NCI-H748 (cell line): ENCODE results near the gene DPEP1.
"Not testable (repeated sequence)": the region's sequence is repeated elsewhere in the genome, so short reads cannot be mapped to it uniquely, and the experiment has no call there.

Experiments used
- DNase-seq: peaks from one replicate; lab custom pipeline; 2025; ENCODE audit not compliant: unreplicated experiment; lab: John Stamatoyannopoulos, UW

Gene DPEP1

DNA sequence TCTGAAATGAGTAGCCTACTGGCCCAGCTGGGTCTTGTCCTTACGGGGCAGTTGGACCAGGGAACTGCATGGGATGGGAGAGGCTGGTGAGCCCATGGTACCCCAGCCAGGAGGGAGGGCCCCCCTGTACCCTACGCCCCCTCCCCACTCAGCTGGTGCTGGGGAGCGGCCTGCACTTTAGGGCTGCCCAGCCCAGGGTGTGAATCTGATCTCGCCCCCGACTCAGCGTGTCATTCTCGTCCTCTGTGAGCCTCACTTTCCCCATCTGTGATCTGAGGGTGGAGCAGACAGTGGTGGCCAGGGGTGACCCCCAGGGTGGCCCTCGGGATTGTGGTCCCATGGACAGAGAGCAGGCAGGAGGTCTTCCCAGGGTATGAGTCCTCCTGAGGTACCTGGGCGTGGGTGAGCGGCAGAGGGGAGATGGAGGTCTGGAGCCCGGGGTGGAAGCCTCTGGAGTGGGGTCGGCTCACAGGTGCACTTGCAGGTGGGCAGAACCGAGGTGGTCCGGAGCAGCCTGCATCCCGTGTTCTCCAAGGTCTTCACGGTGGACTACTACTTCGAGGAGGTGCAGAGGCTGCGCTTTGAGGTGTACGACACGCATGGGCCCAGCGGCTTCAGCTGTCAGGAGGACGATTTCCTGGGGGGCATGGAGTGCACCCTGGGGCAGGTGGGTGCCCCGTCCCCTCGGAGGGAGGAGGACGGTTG is 36.2 kb upstream of the DPEP1 start:
- DNase-seq, result no peak

DNA sequence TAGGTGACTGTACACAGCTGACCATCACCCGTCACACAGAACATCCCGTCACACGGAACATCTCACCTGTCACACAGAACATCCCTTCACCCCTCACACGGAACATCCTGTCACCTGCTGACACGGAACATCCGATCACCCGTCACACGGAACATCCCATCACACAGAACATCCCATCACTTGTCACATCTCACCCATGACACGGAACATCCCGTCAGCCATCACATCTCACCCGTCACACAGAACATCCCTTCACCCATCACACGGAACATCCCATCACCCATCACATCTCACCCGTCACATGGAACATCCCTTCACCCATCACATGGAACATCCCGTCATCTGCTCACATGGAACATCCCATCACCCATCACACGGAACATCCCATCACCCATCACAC is 34.1 kb upstream of the DPEP1 start:
- DNase-seq, result no peak

DNA sequence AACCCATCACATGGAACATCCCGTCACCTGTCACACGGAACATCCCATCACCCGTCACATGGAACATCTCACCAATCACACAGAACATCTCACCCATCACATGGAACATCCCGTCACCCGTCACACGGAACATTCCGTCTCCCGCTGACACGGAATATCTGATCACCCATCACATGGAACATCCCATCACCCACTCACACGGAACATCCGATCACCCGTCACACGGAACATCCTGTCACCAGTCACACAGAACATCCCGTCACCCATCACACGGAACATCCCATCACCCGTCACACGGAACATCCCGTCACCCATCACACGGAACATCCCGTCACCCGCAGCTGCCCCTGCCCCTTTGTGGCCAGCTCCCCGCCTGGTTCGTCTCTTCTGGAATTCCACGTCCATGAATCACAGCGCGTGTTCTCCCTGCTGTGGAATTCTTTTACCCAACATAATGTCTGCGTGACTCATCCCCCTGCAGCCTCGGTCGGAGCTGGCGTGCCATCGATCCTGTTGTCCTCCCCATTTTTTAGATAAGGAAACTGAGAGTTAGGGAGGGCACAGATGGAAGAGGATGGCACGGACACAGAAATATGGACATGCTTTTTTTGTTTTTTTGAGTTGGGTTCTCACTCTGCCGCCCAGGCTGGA is 32.3 kb upstream of the DPEP1 start:
- no peak for DNase-seq

DNA sequence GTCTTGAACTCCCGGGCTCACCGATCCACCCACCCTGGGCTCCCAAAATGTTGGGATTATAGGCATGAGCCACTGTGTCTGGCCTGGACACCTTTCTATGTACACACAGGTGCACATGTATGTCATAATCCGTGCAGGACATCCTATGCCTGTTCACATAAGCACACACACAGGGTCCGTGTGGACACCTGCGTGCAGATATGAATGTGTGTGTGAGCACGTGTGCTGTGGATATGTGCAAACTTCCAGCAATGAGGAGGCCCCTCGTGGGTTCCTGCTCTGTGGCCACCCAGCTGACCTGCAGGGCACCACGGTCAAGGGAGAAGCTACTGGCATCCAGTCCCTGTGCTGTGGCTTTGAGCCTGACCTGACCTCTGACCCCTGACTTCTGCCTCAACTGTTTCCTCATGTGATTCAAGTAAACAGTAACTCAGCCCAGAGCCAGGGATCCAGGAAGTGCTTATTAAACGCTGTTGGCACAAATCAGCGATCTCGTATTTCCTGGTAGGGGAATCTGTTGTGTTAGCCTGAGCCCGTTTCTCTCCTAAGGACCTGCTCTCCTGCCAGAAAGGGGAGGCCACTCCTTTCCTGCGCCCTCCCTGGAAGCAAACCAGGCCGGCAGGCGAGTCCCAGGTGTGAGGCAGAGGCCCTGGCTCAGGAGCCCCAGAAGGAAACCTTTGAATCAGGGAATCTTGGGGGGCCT is 31.4 kb upstream of the DPEP1 start:
- no peak for DNase-seq

DNA sequence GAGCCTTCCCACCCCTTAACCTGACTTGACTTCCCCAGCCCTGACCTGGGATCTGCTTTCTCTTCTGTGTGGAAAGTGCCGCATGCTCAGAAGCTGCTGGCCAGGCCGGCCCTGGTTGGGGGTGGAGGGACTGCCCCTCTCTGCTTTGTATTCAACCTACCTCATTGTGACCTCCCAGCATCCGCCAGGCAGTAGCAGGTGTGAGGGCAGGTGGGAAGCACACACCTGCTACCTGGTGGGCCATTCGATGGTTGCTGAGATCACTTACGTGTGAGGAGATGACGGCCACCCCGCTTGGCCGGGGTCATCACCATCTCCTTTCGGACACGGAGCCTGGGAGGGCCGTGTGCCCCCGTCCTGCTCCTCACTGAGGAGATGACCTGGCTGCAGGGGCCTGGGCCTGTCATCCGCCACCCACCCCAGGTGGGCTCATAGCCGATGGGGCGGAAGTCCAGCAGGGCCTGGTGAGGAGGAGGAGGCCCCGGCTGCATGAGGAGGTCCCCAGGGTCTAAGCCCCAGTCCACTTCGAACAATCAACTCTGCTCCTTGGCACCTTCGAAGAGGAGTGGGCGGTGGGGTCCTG is 30.7 kb upstream of the DPEP1 start:
- DNase-seq, result no peak

DNA sequence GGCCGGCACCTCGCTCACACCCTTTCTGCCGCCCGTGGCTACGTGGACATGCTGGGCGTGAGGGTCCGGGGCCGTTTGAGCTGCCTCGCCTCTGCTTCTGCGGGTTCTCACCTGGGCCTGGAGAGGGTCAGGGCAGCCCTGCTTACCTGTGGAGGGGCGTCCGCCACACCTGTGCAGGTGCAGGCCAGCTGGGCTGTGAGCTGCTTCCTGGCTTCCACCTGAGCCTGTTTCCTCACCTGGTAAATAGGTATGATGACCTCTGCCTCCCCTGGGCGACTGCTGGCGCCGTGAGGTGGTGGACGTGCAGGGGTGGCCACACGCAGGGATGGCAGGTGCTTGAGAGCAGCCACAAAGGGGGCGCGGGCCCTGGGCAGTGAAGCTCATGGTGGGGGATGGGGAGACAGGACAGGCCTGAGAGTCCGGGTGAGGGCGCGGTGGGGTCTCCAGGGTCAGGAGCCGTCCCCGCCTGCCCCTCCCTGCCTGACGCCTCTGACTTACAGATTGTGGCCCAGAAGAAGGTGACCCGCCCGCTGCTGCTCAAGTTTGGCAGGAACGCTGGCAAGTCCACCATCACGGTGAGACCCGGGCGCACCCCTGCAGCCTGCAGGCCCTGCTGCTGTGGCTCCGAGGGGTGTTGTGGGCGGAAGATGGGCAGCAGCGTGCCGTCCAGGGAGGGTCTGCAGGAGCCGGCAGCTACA is 30.1 kb upstream of the DPEP1 start:
- no peak for DNase-seq

DNA sequence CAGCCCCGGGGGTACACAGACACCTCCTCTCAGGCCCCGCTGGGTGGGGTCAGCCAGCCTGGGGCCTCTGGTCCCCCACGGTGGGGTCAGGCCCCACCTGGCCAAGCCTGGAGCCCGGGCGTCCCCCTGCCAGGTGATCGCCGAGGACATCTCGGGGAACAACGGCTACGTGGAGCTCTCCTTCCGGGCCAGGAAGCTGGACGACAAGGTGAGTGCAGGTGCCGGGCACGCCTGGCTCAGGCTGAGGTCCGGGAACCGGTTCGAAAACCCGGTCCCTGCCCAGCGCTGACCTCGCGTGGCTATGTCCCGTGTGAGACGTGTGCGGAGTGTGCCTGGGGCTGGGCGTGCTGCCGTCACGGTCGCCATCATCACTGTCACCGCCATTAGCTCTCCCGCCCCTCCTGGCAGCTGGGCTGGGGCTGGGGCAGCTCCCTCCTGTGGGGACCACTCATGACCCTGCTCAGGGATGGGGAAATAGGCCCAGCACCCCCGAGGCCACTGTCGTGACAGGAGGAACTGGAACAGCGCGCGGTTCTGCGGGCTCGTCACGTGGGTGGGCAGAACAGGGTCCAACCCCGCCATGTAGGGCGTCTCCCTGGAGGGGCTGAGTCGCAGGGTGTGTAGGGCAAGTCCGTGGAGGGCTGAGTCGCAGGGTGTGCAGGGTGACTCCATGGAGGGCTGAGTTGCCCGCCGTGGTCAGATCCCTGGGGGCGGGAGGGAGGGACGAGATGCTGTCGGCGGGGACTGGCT is 29.4 kb upstream of the DPEP1 start:
- no peak for DNase-seq

DNA sequence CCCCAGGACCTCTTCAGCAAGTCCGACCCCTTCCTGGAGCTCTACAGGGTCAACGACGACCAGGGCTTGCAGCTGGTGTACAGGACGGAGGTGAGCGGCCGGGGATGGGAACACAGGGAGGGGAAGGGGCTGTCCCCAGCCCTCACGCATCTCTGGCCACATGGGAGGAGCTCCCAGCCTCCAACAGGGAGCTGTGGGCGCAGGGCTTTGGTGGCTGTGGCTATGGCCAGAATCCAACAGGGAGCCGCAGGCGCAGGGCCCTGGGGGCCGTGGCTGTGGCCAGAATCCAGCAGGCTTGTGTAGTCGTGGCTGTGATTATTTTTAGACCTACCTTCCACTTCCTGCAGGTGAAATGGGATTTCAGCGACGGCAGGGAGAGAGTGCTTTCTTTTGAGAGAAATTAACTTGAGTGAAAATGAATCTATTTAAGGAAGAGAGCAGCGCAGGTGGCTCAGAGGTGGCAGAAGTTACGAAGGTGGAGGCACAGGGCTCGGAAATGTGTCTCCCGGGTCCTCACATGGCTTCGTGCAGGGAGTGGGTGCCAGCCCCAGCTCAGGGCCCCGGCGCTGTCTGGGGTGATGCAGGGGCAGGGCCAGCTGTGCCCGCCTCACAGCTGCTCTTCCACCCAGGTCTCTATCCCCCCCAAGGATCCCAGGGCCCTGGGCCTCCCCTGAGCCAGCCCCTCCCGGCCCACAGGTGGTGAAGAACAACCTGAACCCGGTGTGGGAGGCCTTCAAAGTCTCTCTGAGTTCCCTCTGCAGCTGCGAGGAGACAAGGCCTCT is 28.5 kb upstream of the DPEP1 start:
- no peak for DNase-seq

DNA sequence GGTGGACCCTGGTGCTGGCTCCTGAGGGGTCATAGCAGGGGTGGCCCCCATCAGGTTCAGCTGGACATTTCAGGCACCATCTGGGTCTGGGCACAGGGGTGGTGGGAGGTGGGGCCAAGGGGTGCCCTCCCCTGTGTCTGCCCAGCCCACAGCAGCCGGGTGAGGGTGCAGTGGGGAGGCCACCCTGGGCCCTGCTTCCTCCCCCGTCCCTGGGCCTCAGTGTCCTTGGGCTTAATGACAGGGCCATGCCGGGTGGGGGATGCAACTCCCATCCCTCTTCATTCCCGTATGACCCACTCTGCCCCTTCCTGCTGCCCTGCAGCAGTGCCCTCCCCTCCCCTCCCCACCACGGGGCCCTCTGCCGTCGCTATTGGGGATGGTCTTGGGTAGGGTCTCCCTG is 27.2 kb upstream of the DPEP1 start:
- no peak for DNase-seq

DNA sequence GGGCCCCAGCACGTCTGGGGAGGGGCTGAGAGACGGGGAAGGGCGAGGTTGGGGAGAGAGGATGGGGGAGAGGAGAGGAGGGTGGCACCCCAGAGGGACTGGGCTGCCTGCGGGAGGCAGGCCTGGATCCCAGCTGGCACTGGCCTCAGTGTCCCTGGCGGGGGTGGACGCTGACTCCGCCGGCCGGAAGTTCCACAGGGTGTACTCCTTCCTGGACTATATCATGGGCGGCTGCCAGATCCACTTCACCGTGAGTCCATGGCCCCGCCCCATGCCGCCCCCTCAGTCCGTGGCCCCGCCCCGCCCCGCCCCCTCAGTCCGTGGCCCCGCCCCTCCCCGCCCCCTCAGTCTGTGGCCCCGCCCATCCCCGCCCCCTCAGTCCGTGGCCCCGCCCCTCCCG is 26.6 kb upstream of the DPEP1 start:
- no peak for DNase-seq

DNA sequence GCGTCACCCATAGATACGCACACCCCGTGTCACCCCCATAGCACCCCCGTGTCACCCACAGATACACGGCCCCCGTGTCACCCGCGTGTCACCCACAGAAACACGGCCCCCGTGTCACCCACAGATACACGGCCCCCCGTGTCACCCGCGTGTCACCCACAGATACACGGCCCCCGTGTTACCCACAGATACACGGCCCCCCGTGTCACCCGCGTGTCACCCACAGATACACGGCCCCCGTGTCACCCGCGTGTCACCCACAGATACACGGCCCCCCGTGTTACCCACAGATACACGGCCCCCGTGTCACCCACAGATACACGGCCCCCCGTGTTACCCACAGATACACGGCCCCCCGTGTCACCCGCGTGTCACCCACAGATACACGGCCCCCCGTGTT is 25.8 kb upstream of the DPEP1 start:
- DNase-seq, result not testable (repeated sequence)

DNA sequence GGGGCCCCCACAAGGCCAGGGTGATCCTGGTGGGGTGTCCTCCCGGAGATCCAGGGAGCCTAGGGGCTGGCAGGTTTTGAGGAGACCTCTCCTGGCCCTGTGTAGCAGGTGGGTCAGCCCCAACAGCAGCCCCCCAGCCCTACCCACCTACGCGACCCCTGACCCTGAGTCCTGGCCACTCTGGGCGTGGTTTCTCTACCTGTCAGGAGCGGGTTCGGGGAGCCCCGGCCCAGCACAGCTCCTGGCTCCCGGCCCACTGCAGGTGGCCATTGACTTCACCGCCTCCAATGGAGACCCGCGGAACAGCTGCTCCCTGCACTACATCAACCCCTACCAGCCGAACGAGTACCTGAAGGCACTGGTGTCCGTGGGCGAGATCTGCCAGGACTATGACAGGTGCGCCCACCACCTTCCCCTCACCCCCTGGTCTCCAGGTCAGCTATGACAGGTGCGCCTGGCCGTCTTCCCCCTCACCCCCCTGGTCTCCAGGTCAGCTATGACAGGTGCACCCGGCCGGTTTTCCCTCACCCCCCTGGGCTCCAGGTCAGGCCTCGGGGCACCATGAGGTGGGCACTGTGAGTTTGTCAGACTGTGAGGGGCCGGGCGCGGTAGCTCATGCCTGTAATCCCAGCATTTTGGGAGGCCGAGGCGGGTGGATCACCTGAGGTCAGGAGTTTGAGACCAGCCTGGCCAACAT is 24.9 kb upstream of the DPEP1 start:
- no peak for DNase-seq

DNA sequence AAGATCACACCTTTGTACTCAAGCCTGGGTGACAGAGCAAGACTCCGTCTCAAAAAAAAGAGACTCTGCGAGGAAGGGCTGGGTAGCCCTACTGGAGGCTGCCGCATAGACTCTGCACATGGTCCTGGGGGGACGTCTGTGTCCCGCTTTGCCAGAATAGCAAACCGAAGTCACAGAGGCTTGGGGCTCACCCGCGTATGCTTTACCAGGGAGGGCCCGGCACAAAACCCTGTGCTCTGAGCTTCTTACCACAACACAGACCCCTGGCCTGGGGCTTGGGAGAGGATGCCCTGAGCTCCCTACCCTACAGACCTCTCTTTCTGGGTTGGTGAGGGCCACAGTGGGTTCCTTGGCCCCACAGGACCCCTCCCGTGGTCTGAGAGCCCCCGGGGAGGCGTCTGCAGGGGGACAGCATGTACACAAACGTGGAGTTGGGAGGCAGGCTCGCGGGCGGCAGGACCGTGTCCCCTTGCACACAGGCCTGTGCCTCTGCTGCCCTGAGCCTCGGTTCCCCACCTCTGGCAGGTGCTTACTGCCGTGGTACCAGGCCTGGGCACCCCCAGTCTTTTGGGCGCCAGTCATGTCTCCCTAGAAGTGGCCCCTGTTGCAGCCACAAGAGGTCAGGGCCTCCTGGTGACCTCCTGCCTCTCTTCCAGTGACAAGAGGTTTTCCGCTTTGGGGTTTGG is 24.1 kb upstream of the DPEP1 start:
- DNase-seq, result no peak

DNA sequence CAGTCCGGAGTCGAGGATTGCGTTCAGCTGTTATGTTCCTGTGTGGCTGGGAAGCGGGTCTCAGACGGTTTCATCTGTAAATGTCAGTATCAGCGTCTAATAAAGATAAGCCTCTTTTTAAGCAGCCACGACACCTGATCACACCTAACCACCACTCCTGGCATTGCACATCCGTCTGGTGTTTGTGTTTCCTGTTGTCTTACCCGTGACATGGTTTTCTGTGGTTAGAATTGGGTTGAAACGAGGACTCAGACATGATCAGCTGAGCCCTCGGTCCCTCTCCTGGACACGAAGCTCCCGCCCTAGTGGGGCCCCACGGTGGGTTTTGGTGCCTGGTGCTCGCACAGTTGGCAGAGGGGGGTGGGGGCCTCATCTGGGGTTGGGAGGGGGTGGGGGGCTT is 19.6 kb upstream of the DPEP1 start:
- no peak for DNase-seq

DNA sequence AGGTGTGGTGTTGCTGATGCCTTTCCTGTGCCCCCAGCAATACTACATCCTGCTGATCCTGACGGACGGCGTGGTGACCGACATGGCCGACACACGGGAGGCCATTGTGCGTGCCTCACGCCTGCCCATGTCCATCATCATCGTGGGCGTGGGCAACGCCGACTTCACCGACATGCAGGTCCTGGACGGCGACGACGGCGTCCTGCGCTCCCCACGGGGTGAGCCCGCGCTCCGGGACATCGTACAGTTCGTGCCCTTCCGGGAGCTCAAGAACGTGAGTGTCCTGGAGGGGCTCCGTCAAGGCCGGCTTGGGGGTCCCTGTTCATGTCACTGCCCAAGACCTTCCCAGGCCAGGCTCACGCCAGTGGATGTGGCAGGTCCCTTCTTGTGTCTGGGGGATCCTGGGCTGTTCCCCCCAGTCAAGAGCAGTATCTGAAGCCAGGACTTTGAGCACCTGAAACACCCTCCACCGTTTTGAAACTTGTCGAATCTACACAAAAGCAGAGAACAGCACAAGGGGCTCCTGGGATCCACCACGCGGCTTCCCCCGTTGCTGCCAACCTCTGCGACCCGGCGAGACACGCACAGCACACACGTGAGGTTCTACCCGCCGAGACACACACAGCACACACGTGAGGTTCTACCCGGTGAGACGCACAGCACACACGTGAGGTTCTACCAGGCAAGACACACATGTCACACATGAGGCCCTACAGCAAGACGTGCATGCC is 17.9 kb upstream of the DPEP1 start:
- no peak for DNase-seq

DNA sequence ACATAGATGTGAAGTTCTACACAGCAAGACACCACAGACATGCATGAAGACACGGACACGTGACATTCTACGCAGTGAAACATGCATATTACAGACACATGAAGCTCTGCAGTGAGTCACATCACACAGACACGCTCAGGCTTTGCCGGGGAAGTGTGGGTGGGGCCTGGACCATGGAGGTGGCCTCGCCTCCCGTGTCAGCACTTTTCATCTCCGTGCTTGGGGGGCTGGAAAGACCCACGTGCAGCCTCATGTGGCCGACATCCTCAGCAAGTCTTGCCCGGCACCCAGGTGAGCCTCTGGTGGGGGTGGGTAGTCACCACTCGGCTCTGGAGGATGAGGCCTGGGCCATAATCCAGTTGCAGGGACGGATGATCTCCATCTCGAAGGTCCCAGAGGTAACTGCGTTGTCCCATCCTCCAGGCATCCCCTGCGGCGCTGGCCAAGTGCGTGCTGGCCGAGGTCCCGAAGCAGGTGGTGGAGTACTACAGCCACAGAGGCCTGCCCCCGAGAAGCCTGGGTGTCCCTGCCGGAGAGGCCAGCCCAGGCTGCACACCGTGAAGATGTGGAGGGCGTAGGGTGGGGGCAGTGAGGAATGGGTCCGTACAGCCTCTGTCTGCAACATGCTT is 17.3 kb upstream of the DPEP1 start:
- DNase-seq, result no peak

DNA sequence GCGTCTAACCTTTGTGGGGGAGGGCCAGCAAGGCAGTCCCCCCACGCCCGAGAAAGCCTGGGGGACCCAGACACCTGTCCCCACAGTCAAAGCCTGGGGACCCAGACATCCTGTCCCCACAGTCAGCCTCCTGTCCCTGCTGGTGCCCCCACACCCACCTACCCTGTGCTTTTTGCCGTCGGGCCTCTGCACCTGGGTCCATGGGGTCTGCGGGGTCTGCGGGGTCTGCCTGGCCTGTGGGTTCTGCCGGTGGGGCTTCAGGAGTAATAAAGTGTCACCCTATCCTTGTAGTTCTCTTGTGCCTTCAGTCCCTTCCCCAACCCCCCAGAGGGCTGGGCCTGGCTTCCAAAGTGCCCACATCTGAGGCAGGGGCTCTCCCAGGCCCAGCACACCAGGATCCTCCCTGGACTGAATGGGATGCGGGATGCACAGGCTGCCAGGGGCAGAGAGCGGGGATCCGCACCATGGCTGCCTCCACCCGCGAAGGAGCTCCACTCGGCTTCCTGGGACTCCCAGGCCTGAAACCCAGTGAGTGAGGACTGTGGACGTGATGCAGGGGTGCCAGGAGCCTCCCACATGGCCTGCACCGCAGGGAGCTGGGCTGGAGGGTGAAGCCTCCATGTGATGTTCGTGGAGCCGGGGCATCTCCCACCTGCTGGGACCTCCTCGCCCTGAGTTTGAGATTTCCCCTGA is 16.3 kb upstream of the DPEP1 start:
- no peak for DNase-seq
